LNCAP (cell line): Measurements from ENCODE around the gene FOXA3.

Source experiments
- TF ChIP-seq, protein P1 (sequence below): fragments of 450-650 bp; IDR thresholded peaks from 2 replicates; pipeline ENCODE4 v1.5.1; 2017; ENCODE audit warnings: mild to moderate bottlenecking

The FOXA3 gene

DNA sequence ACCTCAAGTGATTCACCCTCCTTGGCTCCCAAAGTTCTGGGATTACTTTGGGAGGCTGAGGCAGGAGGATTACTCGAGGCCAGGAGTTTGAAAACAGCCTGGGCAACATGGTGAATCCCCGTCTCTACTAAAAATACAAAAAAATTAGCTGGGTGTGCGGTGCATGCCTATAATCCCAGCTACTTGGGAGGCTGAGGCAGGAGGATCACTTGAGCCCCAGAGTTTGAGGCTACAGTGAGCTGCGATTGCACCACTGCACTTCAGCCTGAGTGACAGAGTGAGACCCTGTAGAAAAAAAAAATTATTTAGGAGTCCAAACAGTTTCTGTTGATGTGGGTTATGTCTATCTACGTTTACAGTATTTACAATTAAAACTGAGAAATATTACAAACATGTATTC lies 6.7 kb downstream of the FOXA3 start:
- TF ChIP-seq, protein P1, sequence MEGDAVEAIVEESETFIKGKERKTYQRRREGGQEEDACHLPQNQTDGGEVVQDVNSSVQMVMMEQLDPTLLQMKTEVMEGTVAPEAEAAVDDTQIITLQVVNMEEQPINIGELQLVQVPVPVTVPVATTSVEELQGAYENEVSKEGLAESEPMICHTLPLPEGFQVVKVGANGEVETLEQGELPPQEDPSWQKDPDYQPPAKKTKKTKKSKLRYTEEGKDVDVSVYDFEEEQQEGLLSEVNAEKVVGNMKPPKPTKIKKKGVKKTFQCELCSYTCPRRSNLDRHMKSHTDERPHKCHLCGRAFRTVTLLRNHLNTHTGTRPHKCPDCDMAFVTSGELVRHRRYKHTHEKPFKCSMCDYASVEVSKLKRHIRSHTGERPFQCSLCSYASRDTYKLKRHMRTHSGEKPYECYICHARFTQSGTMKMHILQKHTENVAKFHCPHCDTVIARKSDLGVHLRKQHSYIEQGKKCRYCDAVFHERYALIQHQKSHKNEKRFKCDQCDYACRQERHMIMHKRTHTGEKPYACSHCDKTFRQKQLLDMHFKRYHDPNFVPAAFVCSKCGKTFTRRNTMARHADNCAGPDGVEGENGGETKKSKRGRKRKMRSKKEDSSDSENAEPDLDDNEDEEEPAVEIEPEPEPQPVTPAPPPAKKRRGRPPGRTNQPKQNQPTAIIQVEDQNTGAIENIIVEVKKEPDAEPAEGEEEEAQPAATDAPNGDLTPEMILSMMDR = no peak

DNA sequence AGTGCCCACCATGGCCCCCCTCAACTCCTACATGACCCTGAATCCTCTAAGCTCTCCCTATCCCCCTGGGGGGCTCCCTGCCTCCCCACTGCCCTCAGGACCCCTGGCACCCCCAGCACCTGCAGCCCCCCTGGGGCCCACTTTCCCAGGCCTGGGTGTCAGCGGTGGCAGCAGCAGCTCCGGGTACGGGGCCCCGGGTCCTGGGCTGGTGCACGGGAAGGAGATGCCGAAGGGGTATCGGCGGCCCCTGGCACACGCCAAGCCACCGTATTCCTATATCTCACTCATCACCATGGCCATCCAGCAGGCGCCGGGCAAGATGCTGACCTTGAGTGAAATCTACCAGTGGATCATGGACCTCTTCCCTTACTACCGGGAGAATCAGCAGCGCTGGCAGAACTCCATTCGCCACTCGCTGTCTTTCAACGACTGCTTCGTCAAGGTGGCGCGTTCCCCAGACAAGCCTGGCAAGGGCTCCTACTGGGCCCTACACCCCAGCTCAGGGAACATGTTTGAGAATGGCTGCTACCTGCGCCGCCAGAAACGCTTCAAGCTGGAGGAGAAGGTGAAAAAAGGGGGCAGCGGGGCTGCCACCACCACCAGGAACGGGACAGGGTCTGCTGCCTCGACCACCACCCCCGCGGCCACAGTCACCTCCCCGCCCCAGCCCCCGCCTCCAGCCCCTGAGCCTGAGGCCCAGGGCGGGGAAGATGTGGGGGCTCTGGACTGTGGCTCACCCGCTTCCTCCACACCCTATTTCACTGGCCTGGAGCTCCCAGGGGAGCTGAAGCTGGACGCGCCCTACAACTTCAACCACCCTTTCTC lies 8.2 kb downstream of the FOXA3 start:
- TF ChIP-seq, protein P1 = no peak

DNA sequence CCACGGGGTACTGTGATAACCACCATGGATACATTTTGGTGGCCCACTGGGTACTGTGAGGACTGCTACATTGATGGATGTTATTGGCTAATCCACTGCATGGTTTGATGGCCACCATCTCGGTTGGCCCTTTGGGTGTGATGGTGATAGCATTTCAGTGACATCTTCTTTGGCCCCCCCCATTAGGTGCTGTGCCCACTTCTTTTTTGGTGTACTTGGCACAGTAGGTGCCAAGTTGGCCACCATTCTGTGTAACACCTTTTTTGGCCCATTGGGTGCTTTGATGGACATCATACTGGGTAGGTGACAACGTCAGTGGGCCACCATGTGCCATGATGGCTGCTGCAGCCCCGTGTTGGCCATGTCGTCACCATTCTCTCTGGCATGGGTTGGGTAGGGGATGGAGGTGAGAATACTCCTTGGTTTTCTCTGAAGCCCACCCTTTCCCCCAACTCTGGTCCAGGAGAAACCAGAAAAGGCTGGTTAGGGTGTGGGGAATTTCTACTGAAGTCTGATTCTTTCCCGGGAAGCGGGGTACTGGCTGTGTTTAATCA lies 9.2 kb downstream of the FOXA3 start:
- TF ChIP-seq, protein P1 = no peak

DNA sequence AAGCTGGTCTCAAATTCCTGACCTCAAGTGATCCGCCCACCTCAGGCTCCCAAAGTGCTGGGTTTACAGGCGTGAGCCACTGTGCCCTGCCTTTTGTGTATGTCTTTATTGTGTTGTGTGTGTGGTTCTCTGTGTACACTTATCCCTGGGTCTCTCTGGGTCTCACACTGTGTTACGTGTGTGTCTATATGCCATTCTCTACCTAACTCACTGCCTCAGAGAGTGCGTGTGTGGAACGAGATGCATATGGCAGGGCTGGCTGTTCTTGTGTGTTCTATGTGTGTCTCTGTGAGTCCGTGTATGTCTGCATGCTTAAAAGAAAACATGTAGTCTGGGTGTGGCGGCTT lies 10.5 kb downstream of the FOXA3 start:
- TF ChIP-seq, protein P1 = no peak

DNA sequence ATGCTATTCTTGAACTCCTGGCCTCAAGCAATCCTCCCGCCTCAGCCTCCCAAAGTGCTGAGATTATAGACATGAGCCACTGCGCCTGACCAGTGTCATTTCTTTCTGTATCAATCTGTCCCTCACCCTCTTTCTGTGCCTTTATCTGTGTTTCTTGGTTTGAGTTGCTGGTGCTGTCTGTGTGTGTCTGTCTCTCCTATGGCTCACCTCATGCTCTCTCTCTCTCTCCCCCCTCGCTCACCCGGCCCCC lies 12.0 kb downstream of the FOXA3 start:
- TF ChIP-seq, protein P1 = no peak

DNA sequence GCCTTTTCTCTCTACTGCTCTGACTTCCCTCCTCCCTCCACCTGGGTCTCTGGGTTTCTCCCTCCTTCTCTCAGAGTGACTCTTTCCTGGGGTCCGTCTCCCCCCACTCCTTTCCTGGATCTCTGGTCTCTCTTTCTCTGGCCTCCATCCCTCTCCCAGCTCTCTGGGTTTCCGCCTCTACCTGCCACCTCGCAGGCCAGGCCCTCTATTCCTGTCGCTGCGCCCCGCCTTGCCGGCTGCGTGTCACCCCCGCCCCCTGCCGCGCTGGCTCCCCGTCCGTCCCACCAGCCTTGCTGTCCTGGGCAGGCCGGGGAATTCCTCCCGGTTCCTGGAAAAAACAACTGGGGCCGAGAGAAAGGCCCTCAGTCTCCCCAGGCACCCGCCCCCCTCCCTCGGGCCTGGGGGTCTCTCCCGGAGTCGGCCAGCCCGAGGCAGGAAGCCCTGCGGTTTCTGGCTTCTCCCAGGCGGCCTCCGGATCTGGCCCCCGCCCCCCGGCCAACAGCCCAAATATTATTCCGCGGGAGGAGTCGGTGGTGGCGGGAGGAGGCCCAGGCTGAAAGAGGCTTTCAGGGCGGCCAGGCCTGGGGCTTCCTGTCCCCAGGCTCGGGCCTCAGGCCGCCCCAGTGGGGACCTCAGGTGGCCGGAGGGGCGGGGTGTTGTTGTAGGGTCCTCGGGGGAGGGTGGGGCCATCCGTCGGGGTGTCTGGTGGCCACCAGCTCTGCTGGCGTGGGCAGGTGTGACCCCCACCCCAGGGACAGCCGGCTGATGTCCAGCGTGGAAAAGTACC lies 12.5 kb downstream of the FOXA3 start:
- TF ChIP-seq, protein P1 = no peak

DNA sequence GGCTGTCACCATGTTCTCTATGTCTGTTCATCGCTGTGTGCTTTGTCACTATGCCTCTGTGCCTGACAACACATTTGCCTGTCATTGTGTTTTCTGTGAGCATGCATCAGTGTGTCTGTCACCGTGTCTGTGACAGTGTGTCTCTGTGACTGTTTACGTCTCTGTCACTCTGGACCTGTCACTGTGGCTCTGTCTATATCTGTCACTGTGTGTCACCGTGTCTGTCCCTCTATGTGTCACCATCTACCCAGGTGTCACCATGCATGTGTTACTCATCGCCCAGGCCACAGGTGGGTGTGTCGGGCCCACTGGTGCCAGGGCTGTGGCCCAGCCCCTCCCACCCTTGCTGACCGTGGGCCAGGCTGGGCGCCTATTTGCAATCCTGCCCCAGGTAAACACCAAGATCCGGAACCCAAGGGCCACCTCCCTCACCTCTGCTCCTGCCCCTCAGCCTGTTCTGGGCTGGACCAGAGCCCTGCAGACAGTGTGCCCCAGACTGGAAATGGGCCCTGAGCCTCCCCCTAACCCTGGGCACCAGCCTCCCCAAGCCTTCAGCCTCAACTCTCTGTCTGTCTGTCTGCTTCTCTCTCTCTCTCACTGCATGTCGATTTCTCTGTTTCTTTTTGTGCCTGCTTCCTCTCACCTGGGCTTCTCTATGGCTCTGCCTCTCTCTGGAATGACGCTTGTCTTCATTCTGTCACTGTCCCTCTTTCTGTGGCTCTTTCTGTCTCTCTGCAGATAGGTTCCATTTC lies 14.1 kb downstream of the FOXA3 start:
- TF ChIP-seq, protein P1 = no peak
